ENCODE data around the gene UGT1A6.

DNA sequence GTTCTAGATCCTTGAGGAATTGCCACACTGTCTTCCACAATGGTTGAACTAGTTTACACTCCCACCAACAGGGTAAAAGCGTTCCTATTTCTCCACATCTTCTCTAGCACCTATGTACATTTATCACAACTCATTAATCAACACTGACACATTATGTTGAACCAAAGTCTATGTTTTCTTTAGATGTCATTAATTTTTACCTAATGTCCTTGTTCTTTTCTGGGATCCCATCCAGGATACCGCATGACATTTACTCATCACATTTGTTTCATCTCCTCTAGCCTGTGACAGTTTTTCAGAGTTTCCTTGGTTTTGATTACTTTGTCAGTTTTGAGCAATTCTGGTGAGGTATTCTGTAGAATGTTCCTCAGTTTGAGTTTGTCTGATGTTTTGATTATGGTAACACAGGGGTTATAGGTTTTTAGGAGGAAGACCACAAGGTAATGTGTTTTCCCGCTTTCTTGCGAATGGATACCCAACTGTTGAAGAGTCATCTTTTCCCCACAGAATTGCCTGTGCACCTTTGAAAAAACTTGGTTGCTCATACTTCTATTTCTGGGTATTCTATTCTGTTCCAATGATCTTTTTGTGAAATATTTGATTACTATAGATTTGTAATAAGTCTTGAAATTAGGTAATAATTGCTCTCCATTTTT, 24.0 kb upstream of the UGT1A6 start:
- TF ChIP-seq CTCF (IDR thresholded peaks at IDR 0.05; ENCODE audit: insufficient read depth, low read length) = no peak
- no peak for TF ChIP-seq POLR2AphosphoS5 (IDR thresholded peaks at IDR 0.05; ENCODE audit: low read depth)
